Smooth muscle cell (in vitro differentiated cells): Measurements from ENCODE around the gene INHBE. TPM values are rescaled to one million over a fixed set of nuclear protein-coding genes. Genes with fewer than 3 reads are reported as not detected.
"Not testable (repeated sequence)": the region's sequence is repeated elsewhere in the genome, so short reads cannot be mapped to it uniquely, and the experiment has no call there.

Experiments used
- DNase-seq: peaks from one replicate; lab custom pipeline; 2025; ENCODE audit not compliant: unreplicated experiment; lab: John Stamatoyannopoulos, UW
- H2AFZ ChIP-seq: fragments of 200-600 bp; sonication (generic); 2 replicates; pipeline ENCODE4 v1.6.0; 2016; ENCODE audit warnings: antibody characterized with exemption, low read depth, mild to moderate bottlenecking
- H3F3A ChIP-seq: fragments of 200-600 bp; sonication (generic); 2 replicates; pipeline ENCODE4 v1.6.0; 2017; ENCODE audit warnings: antibody characterized with exemption, low read depth
- H3K27ac ChIP-seq: fragments of 200-600 bp; sonication (generic); 2 replicates; pipeline ENCODE4 v1.5.1; 2016; ENCODE audit warnings: low read depth, mild to moderate bottlenecking
- H3K27me3 ChIP-seq: fragments of 200-600 bp; sonication (generic); 2 replicates; pipeline ENCODE4 v1.6.1; 2016; ENCODE audit warnings: low read depth, mild to moderate bottlenecking
- H3K36me3 ChIP-seq: fragments of 200-600 bp; sonication (generic); 2 replicates; pipeline ENCODE4 v1.5.1; 2016; ENCODE audit warnings: low read depth
- H3K4me1 ChIP-seq: fragments of 200-600 bp; sonication (generic); 2 replicates; pipeline ENCODE4 v1.5.1; 2016; ENCODE audit warnings: low read depth
- H3K4me2 ChIP-seq: fragments of 200-600 bp; sonication (generic); 2 replicates; pipeline ENCODE4 v1.6.0; 2016; ENCODE audit warnings: mild to moderate bottlenecking
- H3K4me3 ChIP-seq: fragments of 200-600 bp; sonication (generic); 2 replicates; pipeline ENCODE4 v1.5.1; 2016; ENCODE audit warnings: mild to moderate bottlenecking
- H3K79me2 ChIP-seq: fragments of 200-600 bp; sonication (generic); 2 replicates; pipeline ENCODE4 v1.6.0; 2016; ENCODE audit warnings: low read depth, mild to moderate bottlenecking
- H3K9ac ChIP-seq: fragments of 200-600 bp; sonication (generic); 2 replicates; pipeline ENCODE4 v1.6.0; 2016; ENCODE audit warnings: low read depth
- H3K9me3 ChIP-seq: fragments of 200-600 bp; sonication (generic); replicated peaks from 2 replicates; pipeline ENCODE4 v1.5.1; 2016; ENCODE audit warnings: low read depth
- H4K20me1 ChIP-seq: fragments of 200-600 bp; sonication (generic); 2 replicates; pipeline ENCODE4 v1.6.0; 2016; ENCODE audit warnings: low read depth
- WGBS: methylation state at CpG from one replicate; pipeline ENCODE4 v1.1.7; 2016; ENCODE audit warnings: low lambda C conversion rate; 5-methylcytosine and 5-hydroxymethylcytosine counted together
- polyA plus RNA-seq: library from polyadenylated mRNA; unstranded; fragments of >200 nt; fragmentation: Nextera tagmentation; extraction: Ambion mirVana; gene quantifications from 2 replicates; pipeline ENCODE4 v1.2.1, GENCODE V29; 2016
- total RNA-seq: library from RNA; depleted of rRNA; stranded (reverse); fragments of >200 nt; gene quantifications from 2 replicates; pipeline ENCODE4 v1.2.3, GENCODE V29; 2014
- TF ChIP-seq, protein P1 (sequence below): fragments of 200-600 bp; sonication (generic); IDR thresholded peaks from 2 replicates; pipeline ENCODE4 v1.5.1; 2017; ENCODE audit warnings: borderline replicate concordance, mild to moderate bottlenecking, antibody characterized with exemption; ENCODE audit not compliant: insufficient read depth, poor library complexity, severe bottlenecking

Gene INHBE, protein sequence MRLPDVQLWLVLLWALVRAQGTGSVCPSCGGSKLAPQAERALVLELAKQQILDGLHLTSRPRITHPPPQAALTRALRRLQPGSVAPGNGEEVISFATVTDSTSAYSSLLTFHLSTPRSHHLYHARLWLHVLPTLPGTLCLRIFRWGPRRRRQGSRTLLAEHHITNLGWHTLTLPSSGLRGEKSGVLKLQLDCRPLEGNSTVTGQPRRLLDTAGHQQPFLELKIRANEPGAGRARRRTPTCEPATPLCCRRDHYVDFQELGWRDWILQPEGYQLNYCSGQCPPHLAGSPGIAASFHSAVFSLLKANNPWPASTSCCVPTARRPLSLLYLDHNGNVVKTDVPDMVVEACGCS
- 5.4 and 11.5 TPM in 2 replicates for total RNA-seq
- polyA plus RNA-seq: 2.1 and 2.3 TPM in 2 replicates

DNA sequence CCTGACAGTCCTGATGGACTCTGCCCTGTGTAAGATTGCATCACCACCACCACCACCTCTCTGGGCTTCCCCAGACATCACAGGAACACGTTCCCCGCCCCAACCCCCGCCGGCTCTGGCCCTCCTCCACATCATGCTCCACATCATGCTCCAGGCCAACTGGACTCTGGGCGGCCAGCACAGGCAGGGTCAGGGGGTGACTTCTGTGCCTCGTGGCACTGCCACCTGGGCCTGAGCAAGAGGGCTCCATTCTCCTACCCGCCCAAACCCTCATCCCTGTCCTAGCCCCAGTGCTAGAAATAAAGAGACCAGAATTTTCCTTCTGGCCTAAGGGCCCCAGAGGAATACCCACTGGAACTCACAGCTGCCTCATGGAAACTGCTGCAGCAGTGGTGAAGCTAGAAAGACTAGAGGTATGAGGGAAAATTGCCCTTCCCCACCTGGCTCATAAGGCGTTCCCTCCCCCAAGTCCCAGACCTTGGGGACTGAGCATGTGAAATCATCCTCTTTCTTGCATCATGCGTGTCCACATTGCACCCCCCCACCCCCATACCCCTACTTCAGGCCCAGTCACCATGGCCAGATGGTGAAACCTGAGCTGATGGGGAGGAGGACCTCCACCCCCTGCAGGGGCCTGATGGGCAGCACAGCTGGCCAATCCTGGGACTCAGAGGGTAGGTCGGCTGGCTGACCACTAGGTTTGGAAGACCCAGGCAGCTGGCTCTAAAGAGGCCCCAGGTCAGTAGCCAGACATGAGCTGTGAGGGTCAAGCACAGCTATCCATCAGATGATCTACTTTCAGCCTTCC is at the start of gene INHBE:
Gene INHBE, plus strand, starts transcription at position 742 of the 808 bp plus-strand sequence. CDS start 230 bp downstream, outside the sequence.
- H3K4me2 ChIP-seq: peak within 1 kb of the TSS; percentile 38
- TF ChIP-seq, protein P1, sequence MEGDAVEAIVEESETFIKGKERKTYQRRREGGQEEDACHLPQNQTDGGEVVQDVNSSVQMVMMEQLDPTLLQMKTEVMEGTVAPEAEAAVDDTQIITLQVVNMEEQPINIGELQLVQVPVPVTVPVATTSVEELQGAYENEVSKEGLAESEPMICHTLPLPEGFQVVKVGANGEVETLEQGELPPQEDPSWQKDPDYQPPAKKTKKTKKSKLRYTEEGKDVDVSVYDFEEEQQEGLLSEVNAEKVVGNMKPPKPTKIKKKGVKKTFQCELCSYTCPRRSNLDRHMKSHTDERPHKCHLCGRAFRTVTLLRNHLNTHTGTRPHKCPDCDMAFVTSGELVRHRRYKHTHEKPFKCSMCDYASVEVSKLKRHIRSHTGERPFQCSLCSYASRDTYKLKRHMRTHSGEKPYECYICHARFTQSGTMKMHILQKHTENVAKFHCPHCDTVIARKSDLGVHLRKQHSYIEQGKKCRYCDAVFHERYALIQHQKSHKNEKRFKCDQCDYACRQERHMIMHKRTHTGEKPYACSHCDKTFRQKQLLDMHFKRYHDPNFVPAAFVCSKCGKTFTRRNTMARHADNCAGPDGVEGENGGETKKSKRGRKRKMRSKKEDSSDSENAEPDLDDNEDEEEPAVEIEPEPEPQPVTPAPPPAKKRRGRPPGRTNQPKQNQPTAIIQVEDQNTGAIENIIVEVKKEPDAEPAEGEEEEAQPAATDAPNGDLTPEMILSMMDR: no peak
- H3K27ac ChIP-seq: no peak within 1 kb of the TSS
- peaks cover 12% of the 10 kb centered on the region for H3K4me1 ChIP-seq
- peak within 1 kb of the TSS; percentile 0 for H2AFZ ChIP-seq
- H3K4me3 ChIP-seq: peak within 1 kb of the TSS; percentile 16
- no peak for DNase-seq
- no peaks in the 10 kb centered on the region for H3K36me3 ChIP-seq
- no peaks in the 10 kb centered on the region for H3F3A ChIP-seq
- no peaks in the 10 kb centered on the region for H3K27me3 ChIP-seq
- H3K79me2 ChIP-seq: peaks cover 10% of the 10 kb centered on the region
- no peaks in the 10 kb centered on the region for H4K20me1 ChIP-seq
- no peaks in the 10 kb centered on the region for H3K9me3 ChIP-seq
- H3K9ac ChIP-seq: no peak within 1 kb of the TSS
- 56% methylated on average over 10 of the region's 10 CpGs for WGBS

DNA sequence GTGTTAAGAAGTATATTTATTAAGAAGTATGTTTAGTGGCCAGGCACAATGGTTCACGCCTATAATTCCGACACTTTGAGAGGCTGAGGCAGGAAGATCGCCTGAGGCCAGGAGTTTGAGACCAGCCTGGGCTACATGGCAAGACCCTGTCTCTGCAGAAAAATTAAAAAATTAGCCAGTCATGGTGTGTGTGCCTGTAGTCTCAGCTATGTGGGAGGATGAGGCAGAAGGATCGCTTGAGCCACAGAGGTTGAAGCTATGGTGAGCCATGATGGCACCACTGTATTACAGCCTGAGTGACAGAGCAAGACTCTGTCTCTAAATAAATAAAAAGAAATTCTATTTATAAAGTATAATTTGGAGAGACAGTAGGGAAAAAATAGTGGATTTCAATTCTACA is 44.6 kb upstream of the INHBE start:
- no peak overlapping the region for H2AFZ ChIP-seq
- no peak for DNase-seq
- H3K79me2 ChIP-seq: peaks cover 49% of the 10 kb centered on the region
- no peaks in the 10 kb centered on the region for H3K9me3 ChIP-seq
- no peak overlapping the region for H3K9ac ChIP-seq
- no peaks in the 10 kb centered on the region for H3K36me3 ChIP-seq
- peaks cover 48% of the 10 kb centered on the region for H4K20me1 ChIP-seq
- H3K27ac ChIP-seq: no peak overlapping the region
- WGBS: 92% methylated on average over 4 of the region's 4 CpGs
- TF ChIP-seq, protein P1: no peak
- no peak overlapping the region for H3K4me2 ChIP-seq
- H3F3A ChIP-seq: no peaks in the 10 kb centered on the region
- H3K27me3 ChIP-seq: no peaks in the 10 kb centered on the region
- no peak overlapping the region for H3K4me3 ChIP-seq
- H3K4me1 ChIP-seq: no peaks in the 10 kb centered on the region

DNA sequence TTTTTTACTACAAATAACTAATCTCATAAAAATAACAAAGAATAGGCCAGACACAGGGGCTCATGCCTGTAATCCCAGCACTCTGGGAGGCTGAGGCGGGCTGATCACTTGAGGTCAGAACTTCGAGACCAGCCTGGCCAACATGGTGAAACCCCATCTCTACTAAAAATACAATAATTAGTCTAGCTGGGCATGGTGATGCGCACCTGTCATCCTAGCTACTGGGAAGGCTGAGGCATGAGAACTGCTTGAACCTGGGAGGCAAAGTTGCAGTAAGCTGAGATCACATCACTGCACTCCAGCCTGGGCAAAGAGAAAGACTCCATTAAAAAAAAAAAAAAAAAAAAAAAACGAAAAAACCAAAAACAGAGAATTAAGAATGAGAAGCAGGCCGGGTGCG is 40.9 kb upstream of the INHBE start:
- H2AFZ ChIP-seq, H3K4me3 ChIP-seq, H3K36me3 ChIP-seq, H3K27me3 ChIP-seq, H3F3A ChIP-seq, H3K9ac ChIP-seq, DNase-seq, H3K4me1 ChIP-seq, H3K27ac ChIP-seq, H3K9me3 ChIP-seq, H3K4me2 ChIP-seq: not testable (repeated sequence)
- WGBS: 91% methylated on average over 6 of the region's 6 CpGs
- Histone ChIP-seq H3K79me2 (peaks cover 56% of the 10 kb centered on the region), H4K20me1 (peaks cover 69% of the 10 kb centered on the region)

DNA sequence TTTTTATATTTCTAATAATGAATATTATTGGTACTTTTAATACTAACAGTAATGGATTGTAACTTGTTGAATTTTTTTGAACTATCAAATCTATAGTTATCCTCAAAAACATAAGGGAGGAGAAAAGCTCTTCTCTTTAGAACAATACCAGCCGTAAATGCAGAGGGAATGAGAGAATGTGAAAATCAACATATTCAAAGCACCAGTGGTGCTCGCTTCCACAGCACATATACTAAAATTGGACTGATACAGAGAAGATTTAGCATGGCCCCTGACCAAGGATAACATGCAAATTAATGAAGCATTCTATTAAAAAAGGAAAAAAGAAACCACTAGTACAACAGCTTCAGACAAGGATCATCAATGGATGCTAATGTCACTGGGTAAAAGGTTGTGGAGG is 40.0 kb upstream of the INHBE start:
- Histone ChIP-seq H3K36me3 (no peaks in the 10 kb centered on the region), H2AFZ (no peak overlapping the region), H3K4me3 (no peak overlapping the region), H3K27me3 (no peaks in the 10 kb centered on the region), H3K9ac (no peak overlapping the region), H3K4me1 (no peaks in the 10 kb centered on the region), H3K27ac (no peak overlapping the region), H4K20me1 (peaks cover 72% of the 10 kb centered on the region), H3K4me2 (no peak overlapping the region), H3K79me2 (peaks cover 48% of the 10 kb centered on the region), H3F3A (no peaks in the 10 kb centered on the region), H3K9me3 (no peaks in the 10 kb centered on the region)
- TF ChIP-seq, protein P1: no peak
- DNase-seq: no peak
- 92% methylated on average over 2 of the region's 2 CpGs for WGBS
